Measurements from ENCODE around the gene ZNF598.

- TF ChIP-seq POLR2A (IDR thresholded peaks at IDR 0.05), result no peak
- peak in 1 of 6 experiments; percentile 15 for TF ChIP-seq CTCF (IDR thresholded peaks at IDR 0.05)
These were observed 59.6 kb downstream of the ZNF598 start for GRCh38 chr16:1950047-1950446.
